Measurements from ENCODE around the gene DUSP8.
"Not testable (repeated sequence)": the region's sequence is repeated elsewhere in the genome, so short reads cannot be mapped to it uniquely, and the experiment has no call there.

The DUSP8 gene

DNA sequence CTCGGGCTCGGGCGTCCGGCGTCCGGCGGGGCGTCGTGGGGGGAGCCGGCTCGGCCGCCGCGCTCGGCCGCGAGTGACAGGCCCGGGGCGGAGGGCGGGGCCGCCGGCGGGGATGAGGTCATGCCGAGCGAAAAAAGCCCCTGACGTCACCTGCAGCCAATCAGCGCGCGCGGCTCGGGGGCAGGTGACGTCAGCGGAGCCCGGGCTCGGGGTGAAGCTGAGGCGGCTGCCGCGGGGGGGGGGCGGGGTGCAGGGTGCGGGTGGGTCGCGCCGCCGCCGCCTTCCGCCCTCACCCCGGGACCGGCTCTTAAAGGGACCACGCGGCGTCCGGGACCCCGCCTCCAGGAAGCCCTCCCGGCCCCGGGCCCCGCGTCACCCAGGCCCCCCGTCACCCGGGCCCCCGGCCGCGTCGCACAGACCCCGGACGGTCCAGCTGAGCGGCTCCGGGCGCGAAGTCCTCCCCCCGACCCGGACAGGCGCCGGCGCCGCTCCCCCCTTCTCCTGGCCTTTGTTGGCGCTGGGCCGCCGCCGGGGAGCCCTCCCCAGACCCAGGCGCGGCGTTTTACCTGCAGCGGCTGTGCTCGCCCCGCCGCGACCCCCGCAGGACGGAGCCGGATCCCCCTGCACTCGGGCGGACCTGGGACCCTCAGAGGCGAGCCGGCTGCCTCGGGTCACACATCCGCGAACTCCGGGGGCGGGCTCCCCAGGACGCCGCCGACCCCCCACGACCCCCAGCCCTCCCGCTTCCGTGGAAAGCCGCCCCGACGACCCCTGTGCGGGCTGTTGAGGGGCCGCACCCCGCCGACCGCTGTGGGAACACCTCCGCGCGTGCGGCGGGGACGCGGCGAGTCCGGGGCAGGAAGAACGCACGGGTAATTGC, at the start of gene DUSP8:
TSS of gene DUSP8 (minus strand) at position 75 of the 880 bp plus-strand sequence. CDS start 6,445 bp downstream, outside the sequence.
- DNase-seq (ENCODE audit: low read depth): peak; percentile 82

GRCh38 chr11:1619449-1619848, 47.4 kb upstream of the DUSP8 start:
- no peak for DNase-seq (ENCODE audit: low read depth)

GRCh38 chr11:1618231-1618630, 46.2 kb upstream of the DUSP8 start:
- no peak for DNase-seq (ENCODE audit: low read depth)

- DNase-seq (ENCODE audit: low read depth): no peak
Observed at GRCh38 chr11:1608363-1608762, 36.3 kb upstream of the DUSP8 start, which contains the start of gene KRTAP5-3. Gene KRTAP5-3 (minus strand): TSS chr11:1608463. CDS start chr11:1608385, 78 bp downstream.

GRCh38 chr11:1607901-1608300, 35.8 kb upstream of the DUSP8 start:
- DNase-seq (ENCODE audit: low read depth): not testable (repeated sequence)

DNA sequence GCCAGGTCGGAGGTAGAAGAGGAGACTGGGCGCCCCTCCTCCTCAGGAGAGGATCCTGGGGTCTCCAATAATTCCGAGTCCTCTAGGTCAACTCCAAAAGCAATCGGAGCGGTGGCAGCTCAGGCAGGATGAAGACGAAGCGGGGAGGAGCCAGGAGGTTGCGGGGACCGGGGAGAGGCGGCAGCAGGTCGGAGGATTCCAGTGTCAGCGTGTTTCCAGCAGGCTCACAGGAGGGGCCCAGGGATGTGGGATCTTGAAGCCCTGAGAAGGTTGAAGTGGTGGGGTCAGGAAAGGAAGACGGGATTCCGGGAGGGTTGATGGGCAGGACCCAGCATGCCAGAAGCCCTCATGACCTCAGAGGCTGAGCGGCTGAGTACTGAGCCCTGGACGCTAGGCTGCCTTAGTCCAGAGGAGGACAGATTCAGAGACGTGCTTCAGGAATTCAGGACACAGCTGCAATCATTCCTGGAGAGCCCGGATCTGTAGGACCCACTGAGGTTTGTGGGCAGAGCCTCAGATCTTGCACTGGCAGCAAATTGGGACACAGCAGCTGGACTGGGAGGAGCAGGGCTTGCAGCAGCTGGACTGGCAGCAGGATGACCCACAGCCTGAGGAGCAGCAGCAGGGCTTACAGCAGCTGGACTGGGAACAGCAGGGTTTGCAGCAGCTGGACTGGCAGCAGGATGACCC, 35.2 kb upstream of the DUSP8 start:
- DNase-seq (ENCODE audit: low read depth): not testable (repeated sequence)

GRCh38 chr11:1605923-1606322, 33.9 kb upstream of the DUSP8 start:
- DNase-seq (ENCODE audit: low read depth): not testable (repeated sequence)

- no peak for DNase-seq (ENCODE audit: low read depth)
Observed at GRCh38 chr11:1604711-1605110, 32.6 kb upstream of the DUSP8 start.

- no peak for DNase-seq (ENCODE audit: low read depth)
Observed at GRCh38 chr11:1604181-1604580, 32.1 kb upstream of the DUSP8 start.

DNA sequence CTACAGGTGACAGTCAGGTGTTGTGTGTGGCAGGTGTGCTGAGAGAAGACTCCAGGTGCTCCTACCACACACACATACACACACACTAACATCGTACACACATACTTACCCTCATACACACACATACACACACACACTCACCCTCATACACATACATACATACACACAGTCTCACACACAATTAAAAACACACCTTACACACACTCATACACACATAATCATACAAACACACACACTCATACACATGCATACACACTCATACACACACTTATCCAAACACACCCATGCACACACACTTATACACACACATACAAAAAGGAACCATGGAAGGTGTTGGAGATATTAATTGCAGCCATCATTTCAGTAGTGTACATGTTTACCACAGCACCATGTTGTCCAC, 31.6 kb upstream of the DUSP8 start:
- no peak for DNase-seq (ENCODE audit: low read depth)

DNA sequence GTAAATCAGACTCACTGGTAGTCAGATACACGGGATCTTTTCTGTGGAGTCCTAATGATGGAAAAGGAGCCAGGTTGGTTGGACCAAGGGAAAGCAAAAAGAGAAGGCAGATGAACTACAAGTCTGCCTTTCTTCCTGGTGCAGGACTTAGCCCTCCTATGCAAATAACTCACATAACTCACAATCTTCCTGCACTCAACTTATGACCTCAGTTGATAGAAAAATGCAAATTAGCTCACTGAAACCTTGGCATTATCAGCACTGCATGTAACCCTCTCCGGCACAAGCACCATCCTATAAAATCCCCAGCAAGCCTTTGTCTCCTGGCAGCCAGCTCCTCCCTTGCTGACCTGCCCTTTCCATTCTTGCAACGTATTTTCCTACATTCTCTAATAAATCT, 29.6 kb upstream of the DUSP8 start:
- DNase-seq (ENCODE audit: low read depth): not testable (repeated sequence)

GRCh38 chr11:1600626-1601025, 28.6 kb upstream of the DUSP8 start:
- no peak for DNase-seq (ENCODE audit: low read depth)

DNA sequence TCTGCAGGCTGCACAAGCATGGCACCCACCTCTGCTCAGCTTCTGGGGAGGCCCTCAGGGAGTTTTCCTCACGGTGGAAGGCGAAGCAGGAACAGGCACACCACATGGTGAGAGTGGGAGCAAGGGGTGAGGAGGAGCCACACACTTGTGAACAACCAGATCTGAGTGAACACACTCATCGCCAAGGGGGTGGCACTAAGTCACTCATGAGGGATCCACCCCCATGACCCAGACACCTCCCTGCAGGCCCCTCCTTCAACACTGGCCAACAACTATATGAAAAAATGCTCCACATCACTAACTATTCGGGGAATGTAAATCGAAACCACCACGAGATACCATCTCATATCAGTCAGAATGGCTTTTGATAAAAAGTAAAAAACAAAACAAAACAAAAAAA, 26.7 kb upstream of the DUSP8 start:
- no peak for DNase-seq (ENCODE audit: low read depth)

GRCh38 chr11:1598406-1598805, 26.3 kb upstream of the DUSP8 start:
- not testable (repeated sequence) for DNase-seq (ENCODE audit: low read depth)

- DNase-seq (ENCODE audit: low read depth): no peak
Observed at GRCh38 chr11:1597994-1598380, 25.9 kb upstream of the DUSP8 start, which contains the start of gene KRTAP5-2. Gene KRTAP5-2 (minus strand): TSS chr11:1598294. CDS start chr11:1598250, 44 bp downstream.

DNA sequence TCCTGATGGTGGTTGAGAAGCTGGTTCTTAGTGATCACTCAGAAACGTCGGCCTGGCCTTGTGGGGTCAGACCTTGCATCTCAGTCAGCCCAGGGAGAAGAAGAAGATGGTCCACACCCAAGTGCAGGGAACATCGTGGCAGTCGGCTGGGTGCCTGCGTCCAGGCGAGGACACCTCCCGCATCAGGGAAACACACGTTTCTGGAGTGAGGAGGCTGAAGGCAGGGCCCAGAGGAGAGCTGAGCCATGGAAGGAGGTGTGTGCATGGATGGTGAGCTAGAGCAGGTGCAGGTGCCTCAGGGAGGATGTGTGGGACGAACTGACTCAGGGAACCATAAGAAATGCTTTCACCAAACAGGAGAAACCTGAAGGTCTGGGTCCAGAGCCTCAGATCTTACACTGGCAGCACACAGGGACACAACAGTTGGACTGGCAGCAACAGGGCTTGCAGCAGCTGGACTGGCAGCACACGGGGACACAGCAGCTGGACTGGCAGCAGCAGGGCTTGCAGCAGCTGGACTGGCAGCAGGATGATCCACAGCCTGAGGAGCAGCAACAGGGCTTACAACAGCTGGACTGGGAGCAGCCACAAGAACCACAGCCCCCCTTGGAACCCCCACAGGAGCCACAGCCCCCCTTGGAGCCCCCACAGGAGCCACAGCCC, 25.4 kb upstream of the DUSP8 start:
- no peak for DNase-seq (ENCODE audit: low read depth)

- not testable (repeated sequence) for DNase-seq (ENCODE audit: low read depth)
Observed at GRCh38 chr11:1596576-1597121, 24.6 kb upstream of the DUSP8 start.

DNA sequence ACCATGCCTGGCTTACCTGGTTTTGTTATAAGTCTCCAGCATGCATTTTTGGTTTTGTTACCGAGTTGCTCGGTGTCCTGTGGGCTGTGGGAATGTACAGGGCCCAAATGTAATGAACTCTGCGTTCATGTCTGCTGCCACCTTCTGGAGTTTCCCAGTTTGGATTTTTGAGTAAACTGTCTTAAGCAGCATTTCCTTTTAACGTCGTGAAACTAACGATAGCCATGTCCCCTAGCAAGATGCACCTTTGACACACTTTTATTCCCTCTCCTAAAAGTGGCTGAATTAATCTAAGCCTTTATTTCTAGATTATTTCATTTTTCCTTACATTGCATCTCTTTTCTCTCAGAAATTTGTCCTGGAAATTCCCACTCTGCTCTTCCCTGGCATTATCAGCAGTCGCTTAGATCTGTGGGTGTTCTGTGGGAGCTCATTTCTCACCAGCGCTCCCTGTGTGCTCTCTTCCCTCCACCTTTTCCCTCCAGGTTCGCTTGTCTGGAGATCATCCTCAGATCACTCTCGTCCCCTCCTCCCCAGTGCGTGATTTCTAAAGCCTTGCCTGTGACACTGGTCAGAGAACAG, 24.0 kb upstream of the DUSP8 start:
- not testable (repeated sequence) for DNase-seq (ENCODE audit: low read depth)

DNA sequence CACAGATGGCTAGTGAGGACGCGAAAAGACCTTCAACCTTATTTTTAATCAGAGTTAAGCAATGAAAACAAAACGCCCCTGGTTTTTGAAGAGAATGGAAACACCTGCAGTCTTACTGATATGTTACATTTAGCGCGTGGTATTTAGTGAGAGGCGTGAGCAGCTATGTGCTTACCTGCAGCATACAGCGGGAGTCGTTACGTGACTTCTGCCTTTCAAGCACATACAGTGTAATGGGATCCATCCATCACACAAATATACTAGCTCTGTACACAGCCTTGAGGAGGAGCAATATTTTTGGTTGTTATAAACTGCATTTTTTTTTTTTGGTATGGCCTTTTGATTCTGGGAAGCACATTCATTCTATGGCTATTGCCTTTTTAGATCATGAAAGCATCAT, 20.6 kb upstream of the DUSP8 start:
- no peak for DNase-seq (ENCODE audit: low read depth)

GRCh38 chr11:1589996-1590395, 17.9 kb upstream of the DUSP8 start:
- DNase-seq (ENCODE audit: low read depth): no peak

GRCh38 chr11:1589191-1589963, 17.3 kb upstream of the DUSP8 start:
- DNase-seq (ENCODE audit: low read depth): not testable (repeated sequence)

Data from activated T-cell treated with anti-CD3 and anti-CD28 coated beads for 24 hours (primary cell).